Activated CD4-positive, alpha-beta T cell treated with anti-CD3 and anti-CD28 coated beads, Interleukin-2, amount 50 U/mL, for 16 hours (primary cell): ENCODE data around the gene CCDC39.
A peak's percentile ranks its signal among the peaks of the same experiment; 100 is the strongest.

Experiments
- DNase-seq: peaks from one replicate; pipeline ENCODE4 v3.0.0-alpha.2; 2020

The CCDC39 gene

GRCh38 chr3:180679178-180680096, at the start of gene CCDC39:
Gene CCDC39, minus strand, starts transcription at chr3:180679489. Its CDS starts 109 bp downstream, at chr3:180679380.
- DNase-seq, result peak; percentile 75

GRCh38 chr3:180720012-180720411, 40.7 kb upstream of the CCDC39 start:
- no peak for DNase-seq

GRCh38 chr3:180707896-180708295, 28.6 kb upstream of the CCDC39 start:
- no peak for DNase-seq

DNA sequence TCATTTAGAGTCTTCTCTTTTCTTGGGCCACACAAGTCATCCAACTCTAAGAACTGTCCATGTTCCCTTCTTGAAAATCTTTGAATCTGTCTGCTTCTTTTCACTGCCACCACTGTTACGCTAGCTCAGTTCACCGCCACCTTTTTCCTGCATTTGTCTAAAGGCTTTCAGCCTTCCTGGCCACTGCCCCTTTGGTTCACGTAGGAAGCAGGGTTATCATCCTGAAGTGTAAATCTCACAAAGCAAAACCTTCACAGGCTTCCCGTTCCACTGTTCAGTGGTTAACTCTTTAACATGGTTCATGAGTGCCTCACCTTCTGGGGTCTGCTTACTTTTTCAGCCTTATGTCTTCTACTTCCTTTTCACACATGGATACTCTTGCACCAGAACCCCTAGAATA, 26.3 kb upstream of the CCDC39 start:
- DNase-seq, result no peak

- DNase-seq, result no peak
Observed at GRCh38 chr3:180704532-180704931, 25.2 kb upstream of the CCDC39 start.

DNA sequence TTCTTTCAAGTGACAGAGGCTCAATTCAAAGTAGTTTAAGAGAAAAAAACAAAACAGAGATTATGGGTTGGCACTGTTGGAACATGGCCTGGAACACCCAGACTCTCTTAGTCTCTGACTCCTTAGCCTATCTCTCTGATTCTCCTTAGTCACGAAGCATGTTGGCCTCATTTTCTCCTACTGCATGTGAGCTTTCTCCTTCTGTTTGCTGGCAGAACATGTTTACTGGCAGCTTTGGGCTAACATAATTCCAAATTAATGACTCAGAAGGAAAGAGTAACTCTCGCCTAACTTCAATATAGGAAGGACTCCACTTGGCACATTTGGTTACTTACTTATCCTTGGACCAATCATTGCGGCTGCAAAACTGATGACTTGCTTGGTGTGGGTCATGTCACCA, 21.7 kb upstream of the CCDC39 start:
- DNase-seq, result no peak

DNA sequence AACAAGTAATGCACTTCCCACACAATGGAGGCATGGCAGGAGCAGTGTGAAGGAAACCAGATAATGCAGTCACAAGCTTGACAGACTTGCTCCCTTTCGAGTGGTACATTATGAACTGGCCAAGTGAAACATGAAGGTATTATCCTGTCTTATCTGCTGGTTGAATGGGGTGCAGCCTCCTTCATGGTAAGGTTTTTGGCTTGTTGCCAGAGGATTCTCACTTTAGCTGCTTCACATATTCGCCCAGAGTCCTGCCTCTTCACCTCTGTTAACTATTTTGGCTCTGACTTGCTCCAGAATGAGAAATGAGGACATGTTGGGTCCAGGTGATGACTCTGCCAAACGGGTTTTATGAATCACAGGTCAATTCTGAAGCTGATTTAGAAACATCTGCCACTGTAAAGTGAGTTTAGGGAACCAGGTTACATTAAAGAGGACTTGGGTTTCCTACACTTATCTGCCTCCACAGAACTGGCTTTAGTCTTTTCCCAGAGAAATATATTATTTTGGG, 19.5 kb upstream of the CCDC39 start:
- no peak for DNase-seq

DNA sequence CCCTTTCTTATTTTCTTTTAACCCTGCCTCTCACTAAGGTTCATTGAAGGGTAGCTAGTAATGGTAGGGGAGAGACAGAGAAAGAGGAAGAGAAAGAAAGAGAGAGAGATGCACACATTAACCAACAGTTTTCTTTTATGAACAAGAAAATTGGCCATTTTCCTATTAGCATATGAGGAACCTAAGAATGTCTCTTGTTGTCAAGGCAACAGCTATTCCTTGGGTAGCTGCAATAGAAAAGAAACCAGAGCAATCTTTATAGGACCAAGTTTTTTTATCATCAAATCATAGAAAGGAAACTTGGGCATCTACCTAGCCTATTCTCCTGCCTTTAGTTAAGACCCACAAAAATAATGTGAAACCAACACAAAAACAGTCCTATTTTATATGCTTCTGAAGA, 15.0 kb upstream of the CCDC39 start:
- DNase-seq, result no peak

- no peak for DNase-seq
Observed at GRCh38 chr3:180693656-180694055, 14.4 kb upstream of the CCDC39 start.

DNA sequence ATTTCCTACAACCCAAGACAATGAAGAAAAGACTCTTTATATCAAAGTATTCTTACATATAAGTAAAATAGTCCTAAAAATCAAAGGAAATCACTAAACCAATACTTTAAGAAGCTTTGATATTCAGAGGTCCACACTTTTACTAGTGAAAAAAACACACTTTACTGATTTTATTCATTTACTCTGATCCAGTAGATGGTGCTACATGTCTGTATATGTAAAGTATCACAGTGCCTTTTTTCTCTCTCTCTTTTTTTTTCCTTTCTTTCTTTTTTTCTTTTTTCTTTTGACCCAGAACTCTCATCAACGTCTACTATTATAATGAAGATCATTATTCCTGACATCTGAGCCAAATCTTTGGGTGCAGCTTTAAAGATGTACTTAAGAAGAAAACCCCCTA, 10.8 kb upstream of the CCDC39 start:
- DNase-seq, result no peak

DNA sequence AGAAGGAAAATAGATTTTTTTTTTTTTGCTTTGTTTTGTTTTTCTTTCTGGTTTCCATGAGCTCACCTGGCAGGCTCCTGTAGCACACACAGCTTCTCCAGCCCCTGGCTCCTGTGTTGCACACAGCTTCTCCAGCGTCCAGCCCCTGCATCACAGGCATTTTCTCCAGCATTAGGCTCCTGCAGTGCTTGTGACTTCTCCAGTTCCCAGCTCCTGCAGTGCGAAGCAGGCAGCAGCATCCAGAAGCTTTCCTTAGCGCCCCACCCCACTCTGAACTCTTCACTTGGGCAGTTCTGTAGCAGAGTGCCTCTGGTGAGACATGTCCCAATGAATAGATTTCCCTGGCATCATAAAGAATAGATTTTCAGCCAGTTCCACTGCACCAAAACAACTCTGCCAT, 5.5 kb upstream of the CCDC39 start:
- no peak for DNase-seq

- DNase-seq, result no peak
Observed at GRCh38 chr3:180683816-180684215, 4.5 kb upstream of the CCDC39 start.

GRCh38 chr3:180680097-180680430, 775 bp upstream of the CCDC39 start:
- DNase-seq, result peak; percentile 43

- no peak for DNase-seq
Observed at GRCh38 chr3:180678231-180678630, 1.1 kb downstream of the CCDC39 start.

GRCh38 chr3:180661444-180661843, 17.8 kb downstream of the CCDC39 start:
- no peak for DNase-seq

DNA sequence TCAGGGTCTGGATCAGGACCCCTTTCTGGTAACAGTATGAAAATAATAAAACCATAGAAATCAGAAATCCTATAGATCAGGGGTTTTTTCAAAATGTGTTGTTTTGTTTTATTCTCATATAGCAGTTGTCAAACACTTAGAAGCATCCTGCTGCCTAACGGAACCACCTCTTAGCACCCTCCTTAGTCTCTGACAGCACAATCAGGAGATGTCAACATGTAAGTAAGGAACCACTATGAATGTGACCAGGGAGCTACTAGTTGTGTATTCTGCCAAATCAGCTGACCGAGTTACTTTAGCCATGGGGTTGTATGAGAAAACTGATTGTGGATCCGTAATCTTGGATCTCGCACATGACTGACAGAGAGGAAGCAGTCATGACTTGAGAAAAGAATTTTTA, 22.2 kb downstream of the CCDC39 start:
- DNase-seq, result no peak

- DNase-seq, result no peak
Observed at GRCh38 chr3:180656406-180656805, 22.9 kb downstream of the CCDC39 start.

DNA sequence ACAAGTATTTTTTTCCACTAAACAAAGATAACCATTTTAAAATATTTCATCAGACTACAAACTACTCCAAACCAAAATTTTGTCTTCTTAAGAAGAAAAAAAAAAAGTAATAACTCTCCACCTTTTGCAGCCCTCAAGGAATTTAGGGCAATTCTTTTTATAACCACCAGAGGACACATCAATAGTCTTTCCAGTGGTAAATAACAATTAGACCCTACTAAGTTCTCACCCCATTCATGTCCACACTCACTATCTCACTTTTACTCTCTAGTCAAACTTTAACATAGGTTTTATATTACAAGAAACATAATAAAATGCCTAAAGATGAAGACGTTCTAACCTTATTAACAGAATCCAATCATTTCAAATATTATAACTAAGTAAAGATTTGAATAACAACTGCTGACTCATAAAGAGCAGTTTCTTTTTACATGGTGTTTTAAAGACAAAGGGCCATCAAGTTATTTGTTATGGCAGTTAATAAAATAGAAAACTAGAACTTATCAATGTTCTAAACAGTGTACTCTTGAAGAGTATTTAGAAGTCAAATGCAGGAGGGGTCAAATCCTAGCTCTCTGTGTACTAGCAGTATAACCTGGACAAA, 33.0 kb downstream of the CCDC39 start:
- DNase-seq, result no peak

DNA sequence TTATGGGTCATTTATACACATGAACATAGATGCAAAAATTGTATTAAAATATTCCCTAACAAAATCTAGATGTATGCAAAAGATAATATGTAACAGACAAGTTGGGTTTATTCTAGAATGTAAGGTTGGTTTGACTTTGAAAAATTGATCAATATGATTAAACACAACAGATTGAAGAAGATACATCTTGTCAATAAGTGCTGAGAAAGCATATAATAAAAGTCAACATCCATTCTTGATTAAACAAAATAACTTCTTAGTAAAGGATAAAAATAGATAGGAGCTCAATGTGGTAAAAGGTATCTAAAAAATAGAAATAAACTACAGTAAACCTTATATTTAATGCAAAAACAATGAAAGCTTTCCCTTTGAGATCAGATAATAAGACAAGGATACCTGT, 38.3 kb downstream of the CCDC39 start:
- DNase-seq, result no peak

DNA sequence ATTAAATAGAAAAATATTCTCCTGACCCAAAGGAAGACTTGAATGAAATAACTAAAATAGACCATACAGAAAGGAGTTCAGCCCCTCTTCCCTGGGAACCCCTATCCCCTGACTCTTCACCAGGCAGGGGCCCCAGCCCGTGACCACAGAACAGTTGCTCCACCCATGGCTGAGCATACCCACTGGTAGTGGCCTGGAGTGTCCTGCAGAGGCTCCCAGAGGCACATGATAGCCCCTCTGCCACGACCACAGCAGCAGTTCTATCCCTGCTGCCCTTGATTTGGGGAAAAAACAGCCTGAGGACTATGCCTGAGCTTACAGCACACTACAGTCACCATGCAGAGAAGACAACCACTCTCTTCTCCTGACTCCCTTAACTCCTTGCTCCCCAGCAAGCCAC, 45.6 kb downstream of the CCDC39 start:
- no peak for DNase-seq

GRCh38 chr3:180631317-180631716, 48.0 kb downstream of the CCDC39 start:
- DNase-seq, result no peak

DNA sequence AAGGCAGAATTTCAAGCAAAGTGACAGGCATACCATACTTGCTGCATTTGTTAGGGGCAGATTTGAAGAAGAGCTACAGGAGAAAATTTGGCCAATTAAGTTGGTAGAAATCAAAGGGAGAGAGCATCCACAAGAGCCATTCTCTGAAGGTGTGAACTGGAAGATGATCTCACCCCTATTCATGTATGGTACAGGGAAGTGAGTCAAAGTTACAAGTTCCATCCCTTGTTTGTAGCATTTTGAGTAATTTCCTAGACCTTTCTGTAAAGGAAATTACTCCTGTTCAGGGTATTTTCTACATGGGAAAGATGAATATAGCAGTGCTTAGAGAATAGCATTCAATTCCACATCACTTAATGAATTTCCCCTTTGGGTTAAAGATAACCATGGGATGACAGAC, 48.9 kb downstream of the CCDC39 start:
- DNase-seq, result peak; percentile 44

GRCh38 chr3:180626844-180627243, 52.4 kb downstream of the CCDC39 start:
- no peak for DNase-seq

- DNase-seq, result peak; percentile 55
Observed at GRCh38 chr3:180624714-180625113, 54.6 kb downstream of the CCDC39 start.
